HPDE6-E6E7 (cell line): ENCODE measurements around the gene MTSS2.
A peak's percentile ranks its signal among the peaks of the same experiment; 100 is the strongest.

Experiments
- DNase-seq: peaks from one replicate; pipeline ENCODE4 v3.0.0; 2011; ENCODE audit warnings: missing footprints; ENCODE audit errors: extremely low spot score

The MTSS2 gene

GRCh38 chr16:70685938-70686375 is at the start of gene MTSS2:
TSS of gene MTSS2 (minus strand) at chr16:70686053. CDS start at chr16:70685791, 262 bp downstream.
- peak; percentile 94 for DNase-seq

DNA sequence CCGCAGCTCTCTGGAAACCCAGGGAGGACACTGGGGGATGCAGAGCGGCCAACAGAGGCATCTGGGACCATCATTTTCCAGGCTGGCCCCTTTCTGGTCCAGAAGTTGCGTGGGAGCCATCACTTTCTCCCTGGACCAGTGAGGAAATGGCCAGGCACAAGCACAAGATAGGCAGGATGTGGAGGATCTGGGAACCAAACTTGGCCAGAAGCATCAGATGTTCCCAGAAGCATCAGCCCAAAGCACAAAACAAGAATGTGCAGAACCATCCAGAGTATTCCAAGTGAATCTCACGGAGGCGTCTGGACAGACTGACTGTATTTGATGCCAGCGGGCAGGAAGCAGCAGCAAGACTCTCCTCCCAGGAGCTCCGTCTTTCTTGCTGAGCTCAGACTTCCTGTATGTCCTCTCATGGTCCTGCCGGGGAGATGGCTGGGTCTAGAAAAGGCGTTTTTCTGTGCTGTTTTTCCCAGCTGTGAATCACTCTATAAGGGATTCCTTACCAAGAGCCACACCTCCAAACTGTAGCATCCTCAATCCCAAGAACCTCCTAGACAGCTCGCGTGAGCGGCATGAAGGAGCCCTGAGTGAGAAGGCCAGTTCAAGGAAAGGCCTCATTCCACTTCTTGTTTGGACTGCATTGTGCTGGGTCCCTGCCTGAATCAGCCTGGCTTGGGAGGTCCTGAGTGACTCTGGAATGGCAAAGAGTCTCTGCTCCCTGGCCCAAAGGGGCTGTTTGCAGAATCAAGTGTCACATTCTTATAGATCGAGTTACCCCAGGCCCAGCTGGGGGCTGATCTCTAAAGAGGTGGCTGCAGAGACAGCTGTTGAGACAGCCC is 49.5 kb upstream of the MTSS2 start:
- DNase-seq, result no peak

GRCh38 chr16:70734522-70735095 is 48.8 kb upstream of the MTSS2 start:
- DNase-seq, result no peak

- DNase-seq, result no peak
Measured at GRCh38 chr16:70730944-70731343, 45.1 kb upstream of the MTSS2 start.

GRCh38 chr16:70730031-70730430 is 44.2 kb upstream of the MTSS2 start:
- DNase-seq, result no peak

DNA sequence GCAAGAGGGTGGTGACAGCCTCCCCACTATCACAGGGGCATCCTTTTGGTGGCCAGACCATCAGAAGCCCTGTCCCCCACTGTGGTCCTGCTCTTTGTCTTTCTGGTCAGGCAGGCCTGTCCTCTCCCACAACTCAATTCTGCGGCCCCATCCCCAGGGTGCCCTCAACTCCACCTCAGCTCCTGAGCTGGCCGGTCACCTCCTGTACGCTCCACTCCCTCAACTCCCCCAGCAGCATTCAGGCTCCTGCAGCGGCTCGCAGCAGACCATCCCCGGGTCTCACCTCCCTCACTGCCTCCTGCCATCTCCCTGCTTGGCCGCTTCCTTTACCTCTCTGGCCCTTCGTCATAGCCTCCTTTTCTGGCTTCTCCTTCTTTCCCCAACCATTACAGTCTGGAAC is 43.4 kb upstream of the MTSS2 start:
- no peak for DNase-seq

DNA sequence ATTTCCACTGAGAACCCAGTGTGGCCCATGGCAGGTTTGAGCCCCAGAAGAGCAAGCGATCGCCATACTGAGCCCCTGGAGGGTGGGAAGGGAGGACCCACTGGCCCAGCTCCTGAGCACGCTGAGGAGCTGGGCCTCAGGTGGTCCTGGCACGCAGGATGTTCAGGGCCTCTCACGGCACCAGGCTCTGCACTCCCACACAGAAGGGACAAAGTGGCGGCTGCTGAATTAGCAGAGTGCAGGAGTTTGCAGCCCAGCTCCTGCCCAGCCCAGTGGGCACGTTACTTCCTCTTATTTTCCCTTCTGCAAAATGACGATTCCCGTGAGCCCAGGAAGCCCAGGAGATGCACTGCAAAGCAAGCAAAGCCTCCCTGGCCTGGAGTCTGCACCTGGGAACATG is 42.3 kb upstream of the MTSS2 start:
- DNase-seq, result no peak

DNA sequence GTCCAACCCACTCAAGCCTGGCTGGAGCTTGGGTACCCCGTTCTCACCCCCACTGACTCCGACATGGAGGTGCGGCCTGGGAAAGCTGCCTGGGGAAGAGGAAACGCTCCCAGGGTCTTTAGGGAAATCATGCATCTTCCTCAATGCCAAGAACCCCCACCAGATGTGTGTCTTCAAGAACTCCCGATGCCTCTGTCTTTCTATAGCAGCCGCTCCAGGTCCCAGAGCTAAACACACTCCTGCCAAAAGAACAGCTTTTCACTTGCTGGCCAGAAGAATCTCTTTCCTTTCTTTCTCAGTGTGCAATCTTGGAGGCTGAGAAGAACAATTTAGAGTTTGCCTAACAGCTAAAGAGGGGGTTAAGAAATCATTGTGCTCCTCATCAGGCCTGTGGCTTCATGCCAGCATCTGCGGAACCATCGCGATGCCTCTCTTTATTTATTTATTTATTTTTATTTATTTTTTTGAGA is 41.1 kb upstream of the MTSS2 start:
- no peak for DNase-seq

- DNase-seq, result no peak
Measured at GRCh38 chr16:70725912-70726828, 40.3 kb upstream of the MTSS2 start.

DNA sequence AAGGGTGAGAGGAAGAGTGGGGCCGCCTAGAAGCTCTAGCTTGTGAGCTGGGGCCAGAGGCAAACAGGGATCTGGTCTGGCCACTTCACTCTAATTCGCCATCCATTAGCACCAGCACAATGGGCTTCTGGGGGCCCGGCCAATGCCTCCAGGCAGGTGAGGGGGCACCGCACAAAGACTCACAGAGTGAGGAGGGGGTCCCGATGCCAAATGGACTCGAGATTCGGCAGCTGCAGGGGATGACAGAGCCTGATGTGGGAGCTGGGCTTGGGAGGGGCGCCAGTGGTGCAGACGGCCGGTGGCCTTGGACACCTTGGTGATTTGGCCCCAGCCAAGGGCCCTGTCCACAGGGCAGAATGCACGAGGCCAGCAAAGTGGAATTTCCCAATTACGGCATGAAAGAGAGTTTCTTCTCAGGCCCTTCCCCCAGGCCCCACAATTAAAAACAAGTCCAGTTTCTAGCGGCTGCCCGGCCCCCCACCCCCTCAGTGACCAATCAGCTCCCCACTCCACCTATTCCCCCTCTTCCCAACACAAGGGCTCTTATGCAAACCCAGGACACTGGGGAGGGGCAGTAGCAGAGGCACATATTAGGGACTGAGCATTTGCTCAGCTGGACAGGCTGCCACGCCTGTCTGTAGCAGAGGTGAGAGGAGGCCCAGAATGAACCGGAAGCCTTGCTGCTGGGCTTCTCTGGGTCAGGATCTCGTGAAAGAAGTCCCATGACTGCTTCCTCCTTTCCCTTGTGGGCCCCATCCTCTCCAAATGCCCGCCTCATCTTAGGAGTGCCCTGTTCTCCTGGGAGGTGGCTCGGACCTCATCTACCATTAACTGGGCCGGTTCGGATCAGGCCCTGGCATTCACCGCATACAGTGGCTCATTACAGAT is 39.4 kb upstream of the MTSS2 start:
- no peak for DNase-seq

- DNase-seq, result no peak
Measured at GRCh38 chr16:70724146-70725023, 38.5 kb upstream of the MTSS2 start.

DNA sequence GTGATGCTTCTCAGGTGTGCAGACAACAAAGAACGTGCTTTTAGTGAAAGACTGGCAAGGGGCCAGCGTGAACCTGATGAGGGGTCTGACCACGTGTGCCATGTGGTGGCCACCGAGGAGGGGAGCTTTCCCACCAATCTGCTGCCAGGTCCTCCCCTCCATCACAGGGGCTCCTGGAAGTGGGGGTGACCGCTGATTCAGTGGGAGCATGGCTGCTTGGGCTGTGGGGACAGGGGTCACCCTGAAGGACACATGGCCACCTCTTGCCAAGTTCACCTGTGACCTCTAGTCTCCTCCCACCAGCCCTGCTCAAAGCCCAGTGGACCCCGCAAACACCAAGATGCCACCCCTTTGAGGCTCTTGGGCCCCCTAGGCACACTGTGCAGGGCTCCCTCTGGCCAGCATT is 37.9 kb upstream of the MTSS2 start:
- DNase-seq, result no peak

DNA sequence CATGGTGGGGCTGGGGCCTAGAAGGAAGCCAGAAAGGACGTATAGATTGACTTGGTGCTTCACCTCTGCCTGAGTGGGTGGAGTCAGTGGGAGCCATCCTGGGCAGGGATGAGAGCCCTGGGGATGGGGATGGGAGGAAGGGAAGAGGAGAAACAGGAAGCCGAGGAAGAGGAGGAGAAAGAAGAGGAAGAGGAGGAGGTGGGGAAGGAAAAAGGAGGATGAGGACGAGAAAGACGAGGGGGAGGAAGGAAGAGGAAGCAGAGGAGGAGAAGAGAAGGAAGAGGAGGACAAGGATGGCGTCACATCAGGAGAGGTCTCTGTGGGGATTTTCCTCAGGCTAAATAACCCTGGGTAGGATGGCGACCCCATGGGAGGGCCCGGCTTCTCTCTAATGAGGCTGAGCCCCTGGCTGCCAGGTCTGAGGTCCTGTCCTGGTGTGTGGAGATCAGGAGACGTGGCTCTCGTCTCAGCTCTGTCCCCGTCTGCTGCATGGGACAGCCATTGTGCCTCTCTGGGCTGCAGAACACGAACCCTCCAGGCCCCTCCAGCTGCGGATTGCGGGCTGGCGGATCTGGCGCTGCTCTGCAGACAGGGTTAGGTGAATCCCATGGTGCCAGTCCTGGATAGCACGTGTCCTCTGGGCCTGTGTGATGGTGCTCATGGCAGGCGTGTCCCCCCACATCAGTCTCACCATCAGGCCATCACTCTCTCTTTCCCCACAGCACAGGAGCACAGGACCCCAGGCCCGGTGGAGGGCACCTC is 35.5 kb upstream of the MTSS2 start:
- no peak for DNase-seq

GRCh38 chr16:70720425-70721201 is 34.8 kb upstream of the MTSS2 start:
- no peak for DNase-seq

GRCh38 chr16:70717065-70717464 is 31.2 kb upstream of the MTSS2 start:
- no peak for DNase-seq

DNA sequence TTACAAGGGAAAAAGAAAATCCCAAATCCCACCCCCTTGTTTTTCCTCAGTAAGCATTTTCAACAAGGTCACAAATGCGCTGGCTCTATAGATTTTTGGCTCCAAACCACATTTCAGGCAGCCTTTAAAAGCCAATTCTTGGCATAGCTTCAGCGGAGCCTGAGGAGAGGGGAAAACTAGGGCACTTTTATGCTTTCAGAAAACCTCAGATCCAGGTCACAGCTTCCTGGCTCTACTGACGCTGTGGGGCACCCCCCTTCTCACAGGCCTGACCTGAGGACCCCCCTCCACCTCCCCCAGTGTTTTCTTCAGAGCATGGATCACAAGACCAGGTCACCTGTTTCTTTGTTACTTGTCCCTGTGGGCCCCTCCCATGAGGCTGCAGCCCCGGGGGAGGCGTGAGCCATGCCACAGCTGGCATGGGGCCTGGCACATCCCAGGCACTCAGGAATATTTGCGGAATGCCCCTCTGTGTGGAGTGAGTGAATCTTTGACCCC is 30.1 kb upstream of the MTSS2 start:
- no peak for DNase-seq

- DNase-seq, result peak; percentile 100
Measured at GRCh38 chr16:70715055-70715858, 29.4 kb upstream of the MTSS2 start.
